ENCODE measurements around the gene GCGR. TPM values are rescaled to one million over a fixed set of nuclear protein-coding genes. Genes with fewer than 3 reads are reported as not detected.

The GCGR gene
- total and polyA plus RNA-seq, 3 donors from 2014 or later: 0.88 to 1.5 (median 1.3) TPM

DNA sequence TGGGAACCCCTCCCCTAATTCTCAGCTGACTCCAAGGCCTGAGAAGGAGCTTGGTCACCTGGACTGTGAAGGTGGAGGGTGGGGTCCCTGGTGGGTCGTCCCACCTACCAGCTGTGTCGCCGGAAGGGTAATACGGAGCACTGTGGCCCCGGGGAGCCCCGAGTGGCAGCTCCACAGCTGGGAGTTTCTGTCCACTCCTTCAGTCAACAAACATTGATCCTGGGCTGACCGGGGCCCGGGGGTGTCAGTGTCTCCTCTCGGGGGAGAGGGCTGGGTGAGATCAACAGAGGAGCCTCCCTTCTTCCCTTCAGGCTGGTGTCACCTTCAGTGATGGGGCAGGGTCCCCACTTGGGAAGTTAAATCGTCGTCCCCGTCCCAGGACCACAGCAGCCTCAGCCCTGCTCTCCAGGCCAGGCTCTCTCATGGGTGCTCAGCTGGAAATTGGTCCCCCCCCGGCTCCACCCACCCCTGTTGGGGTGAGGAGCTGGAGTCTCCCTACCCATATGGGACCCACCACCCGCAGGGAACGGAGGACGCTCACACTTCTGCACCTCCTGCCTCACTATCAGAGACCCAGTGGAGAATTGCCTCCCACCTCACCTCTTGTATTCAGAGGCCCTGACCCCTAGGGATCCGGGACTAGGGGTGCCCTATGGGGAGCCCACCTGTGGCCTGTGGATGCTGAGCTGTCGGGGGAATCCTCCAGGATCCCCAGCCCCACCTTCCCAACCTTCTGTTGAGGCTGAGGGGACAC lies 1.9 kb downstream of the GCGR start:
- H3K9me3 ChIP-seq: no peaks in the 10 kb centered on the region
- no peaks in the 10 kb centered on the region for H3K4me1 ChIP-seq
- H3K36me3 ChIP-seq (ENCODE audit: low read depth, missing control alignments): no peaks in the 10 kb centered on the region
- no peak for DNase-seq
- 74 to 75% methylated on average over 9 to 18 of the region's 18 CpGs for WGBS, 2 donors
- H3K27ac ChIP-seq: no peak overlapping the region
- no peak overlapping the region for H3K4me3 ChIP-seq
- intact Hi-C loops (cut with DNase I; ENCODE audit: low total_unique reads): no loop called here
- no peaks in the 10 kb centered on the region for H3K27me3 ChIP-seq
- no peak for TF ChIP-seq POLR2A (IDR thresholded peaks at IDR 0.05)
- TF ChIP-seq, protein P1, sequence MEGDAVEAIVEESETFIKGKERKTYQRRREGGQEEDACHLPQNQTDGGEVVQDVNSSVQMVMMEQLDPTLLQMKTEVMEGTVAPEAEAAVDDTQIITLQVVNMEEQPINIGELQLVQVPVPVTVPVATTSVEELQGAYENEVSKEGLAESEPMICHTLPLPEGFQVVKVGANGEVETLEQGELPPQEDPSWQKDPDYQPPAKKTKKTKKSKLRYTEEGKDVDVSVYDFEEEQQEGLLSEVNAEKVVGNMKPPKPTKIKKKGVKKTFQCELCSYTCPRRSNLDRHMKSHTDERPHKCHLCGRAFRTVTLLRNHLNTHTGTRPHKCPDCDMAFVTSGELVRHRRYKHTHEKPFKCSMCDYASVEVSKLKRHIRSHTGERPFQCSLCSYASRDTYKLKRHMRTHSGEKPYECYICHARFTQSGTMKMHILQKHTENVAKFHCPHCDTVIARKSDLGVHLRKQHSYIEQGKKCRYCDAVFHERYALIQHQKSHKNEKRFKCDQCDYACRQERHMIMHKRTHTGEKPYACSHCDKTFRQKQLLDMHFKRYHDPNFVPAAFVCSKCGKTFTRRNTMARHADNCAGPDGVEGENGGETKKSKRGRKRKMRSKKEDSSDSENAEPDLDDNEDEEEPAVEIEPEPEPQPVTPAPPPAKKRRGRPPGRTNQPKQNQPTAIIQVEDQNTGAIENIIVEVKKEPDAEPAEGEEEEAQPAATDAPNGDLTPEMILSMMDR (IDR thresholded peaks at IDR 0.05): no peak

DNA sequence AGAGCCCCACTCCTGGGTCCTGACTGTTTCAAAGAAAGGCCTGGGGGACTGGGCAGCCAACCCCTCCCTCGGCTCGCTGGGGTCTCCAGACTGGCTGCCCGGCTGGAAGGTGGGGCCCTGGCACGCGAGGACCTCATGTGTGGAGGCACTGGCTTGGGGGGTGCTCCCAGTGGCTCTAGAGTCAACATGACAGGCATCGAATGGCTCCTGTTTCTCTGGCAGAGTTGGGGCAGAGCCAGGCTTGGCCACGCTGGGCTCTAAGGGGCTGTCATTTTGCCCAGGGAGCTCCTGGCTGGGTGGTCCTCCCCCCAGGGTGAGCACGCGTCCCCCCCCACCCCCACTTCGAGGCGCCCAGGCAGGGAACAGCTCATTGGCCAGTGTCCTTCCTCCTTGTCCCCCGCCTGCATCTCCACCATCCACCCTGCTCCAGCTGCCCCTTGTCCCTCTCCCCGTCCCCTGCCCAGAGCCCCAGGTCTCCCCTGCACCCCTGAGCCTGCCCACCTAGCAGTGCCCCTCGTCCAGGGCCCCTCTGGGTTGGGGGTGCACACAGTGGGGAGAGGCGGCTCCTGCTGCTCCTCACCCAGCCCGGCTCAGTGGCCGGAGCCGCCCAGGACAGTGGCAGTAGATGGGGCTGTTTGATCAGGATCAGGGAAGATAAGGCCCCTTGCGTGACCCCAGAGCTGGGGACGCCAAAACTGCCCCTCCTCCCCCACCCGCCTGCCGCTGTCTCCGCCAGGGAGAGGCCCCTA lies 2.7 kb downstream of the GCGR start:
- no peak for DNase-seq
- H3K4me1 ChIP-seq: no peaks in the 10 kb centered on the region
- no peak for TF ChIP-seq POLR2A (IDR thresholded peaks at IDR 0.05)
- TF ChIP-seq, protein P1 (IDR thresholded peaks at IDR 0.05): no peak
- no peak overlapping the region for H3K4me3 ChIP-seq
- 40 to 60% methylated on average over 7 to 18 of the region's 23 CpGs for WGBS, 2 donors
- intact Hi-C loops (cut with DNase I; ENCODE audit: low total_unique reads): no loop called here
- H3K27me3 ChIP-seq: no peaks in the 10 kb centered on the region
- no peak overlapping the region for H3K27ac ChIP-seq
- no peaks in the 10 kb centered on the region for H3K9me3 ChIP-seq
- no peaks in the 10 kb centered on the region for H3K36me3 ChIP-seq (ENCODE audit: low read depth, missing control alignments)

DNA sequence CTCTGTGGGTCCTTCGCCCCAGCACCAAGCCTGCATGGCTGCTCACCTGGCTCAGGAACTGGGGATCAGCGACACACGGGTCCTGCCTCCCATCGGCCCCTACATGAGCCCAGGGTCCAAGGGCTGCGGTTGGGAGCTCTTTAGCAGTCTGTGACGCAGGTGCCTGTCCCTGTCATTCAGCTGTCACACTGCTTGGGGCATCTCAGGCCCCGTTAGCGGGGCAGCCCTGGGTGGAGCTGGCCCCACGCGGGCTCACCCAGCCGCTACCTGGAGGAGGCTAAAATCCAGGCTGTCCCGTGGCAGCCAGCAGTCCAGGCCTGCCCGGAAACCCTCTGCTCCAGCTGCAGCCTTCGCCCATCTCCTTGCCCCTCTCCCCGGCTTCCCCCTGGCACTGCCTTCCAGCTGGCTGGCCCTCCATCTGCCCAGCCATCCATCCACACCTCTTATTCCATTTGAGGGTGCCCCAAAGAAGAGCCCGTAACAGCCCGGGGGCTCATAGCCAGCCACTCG lies 3.3 kb downstream of the GCGR start:
- H3K27me3 ChIP-seq: no peaks in the 10 kb centered on the region
- H3K4me3 ChIP-seq: no peak overlapping the region
- no peak for DNase-seq
- TF ChIP-seq, protein P1 (IDR thresholded peaks at IDR 0.05): no peak
- TF ChIP-seq POLR2A (IDR thresholded peaks at IDR 0.05): no peak
- no peak overlapping the region for H3K27ac ChIP-seq
- H3K9me3 ChIP-seq: no peaks in the 10 kb centered on the region
- 61 to 64% methylated on average over 8 to 16 of the region's 18 CpGs for WGBS, 2 donors
- H3K4me1 ChIP-seq: no peaks in the 10 kb centered on the region
- H3K36me3 ChIP-seq (ENCODE audit: low read depth, missing control alignments): no peaks in the 10 kb centered on the region
- intact Hi-C loops (cut with DNase I; ENCODE audit: low total_unique reads): no loop called here

DNA sequence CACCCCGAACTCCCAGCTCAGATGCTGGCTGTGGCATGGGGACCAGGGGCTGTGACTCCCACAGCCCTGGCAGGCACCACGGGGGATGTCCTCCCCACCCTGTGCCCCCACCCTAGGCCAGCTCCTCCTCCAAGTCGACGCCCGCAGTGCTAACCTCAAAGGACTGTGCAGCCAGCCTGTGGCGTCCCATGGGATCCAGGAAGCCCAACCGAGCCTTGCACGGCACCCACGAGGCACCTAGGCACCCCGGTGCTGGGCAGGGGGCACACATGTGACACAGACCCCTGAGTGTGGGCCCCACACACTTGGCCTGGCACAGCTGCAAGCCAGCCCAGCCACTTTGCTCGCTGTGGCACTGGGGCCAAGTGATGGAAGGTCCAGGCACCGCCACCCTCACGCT lies 3.9 kb downstream of the GCGR start:
- no peak for TF ChIP-seq POLR2A (IDR thresholded peaks at IDR 0.05)
- TF ChIP-seq, protein P1 (IDR thresholded peaks at IDR 0.05): no peak
- no peak overlapping the region for H3K27ac ChIP-seq
- H3K9me3 ChIP-seq: no peaks in the 10 kb centered on the region
- no peak for DNase-seq
- H3K4me1 ChIP-seq: no peaks in the 10 kb centered on the region
- no peaks in the 10 kb centered on the region for H3K27me3 ChIP-seq
- WGBS, 2 donors: 74 to 82% methylated on average over 8 to 12 of the region's 13 CpGs
- no peaks in the 10 kb centered on the region for H3K36me3 ChIP-seq (ENCODE audit: low read depth, missing control alignments)
- no peak overlapping the region for H3K4me3 ChIP-seq
- intact Hi-C loops (cut with DNase I; ENCODE audit: low total_unique reads): no loop called here

All from testis (tissue), 3 donors.